HG02870 (cell line): ENCODE measurements around the gene ZNF407.

Experiments used
- ATAC-seq: cut with Tn5 transposase; IDR thresholded peaks from one replicate; pipeline ENCODE4 v1.9.1; 2021; ENCODE audit warnings: mild to moderate bottlenecking, moderate library complexity; ENCODE audit not compliant: unreplicated experiment

The ZNF407 gene

DNA sequence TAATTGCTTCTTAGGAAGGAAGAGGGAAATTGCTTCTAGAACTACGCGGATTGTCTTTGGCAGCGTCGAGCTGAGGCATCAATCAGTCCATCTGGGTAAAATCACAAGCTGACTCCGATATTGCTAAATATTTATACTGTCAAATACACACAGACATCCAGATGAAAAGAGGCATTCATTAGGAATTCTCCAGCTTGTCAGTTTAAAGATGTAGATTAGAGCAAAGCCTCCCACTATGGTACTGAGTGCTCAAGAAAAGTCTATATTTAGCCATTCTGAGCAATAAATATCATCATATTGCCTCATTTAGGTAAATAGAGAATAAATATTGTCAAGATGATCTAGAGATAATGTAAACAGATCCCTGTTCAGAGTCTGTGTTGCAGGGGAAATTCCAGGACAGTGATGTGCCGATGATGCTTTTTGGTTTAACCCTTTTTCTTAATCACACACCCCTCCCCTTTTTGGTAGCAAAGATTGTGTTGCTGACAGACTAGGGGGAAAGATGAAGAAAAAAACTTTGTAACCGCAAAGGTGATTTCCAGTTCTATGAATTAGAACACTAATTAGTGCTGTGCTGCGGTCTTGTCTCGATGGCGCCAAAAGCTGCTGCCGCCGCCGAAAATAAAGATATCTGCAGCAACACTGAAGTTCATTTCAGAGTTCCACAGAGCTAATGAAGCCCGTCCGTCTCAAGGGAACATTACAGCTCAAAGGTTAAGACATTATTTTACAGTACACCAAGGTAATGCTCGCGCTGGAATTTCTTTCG, 439.4 kb downstream of the ZNF407 start:
- ATAC-seq: no peak

- no peak for ATAC-seq
These were observed 440.0 kb downstream of the ZNF407 start for GRCh38 chr18:75037689-75037955.

- no peak for ATAC-seq
These were observed 443.9 kb downstream of the ZNF407 start for GRCh38 chr18:75041586-75041985.

- ATAC-seq: no peak
These were observed 445.8 kb downstream of the ZNF407 start for GRCh38 chr18:75043478-75043877.

DNA sequence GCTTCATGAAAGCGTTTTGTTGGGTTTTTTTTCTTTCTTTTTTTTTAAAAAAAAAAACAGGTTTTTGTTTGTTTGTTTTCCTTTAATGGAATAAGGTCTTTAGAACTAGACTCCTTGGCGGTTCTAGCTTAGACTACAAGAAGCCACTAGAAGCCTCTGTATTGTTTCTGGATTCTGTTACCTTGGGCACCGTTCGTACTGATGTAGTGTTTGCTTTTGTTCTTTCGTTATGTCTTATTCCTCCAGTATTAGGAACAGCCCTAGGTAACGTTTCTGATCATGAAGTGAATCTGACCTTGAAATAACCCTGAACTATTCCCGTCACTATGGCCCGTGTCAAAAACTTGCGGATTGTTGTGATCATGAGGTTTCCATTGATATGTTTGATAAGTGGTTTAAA, 446.6 kb downstream of the ZNF407 start:
- no peak for ATAC-seq

DNA sequence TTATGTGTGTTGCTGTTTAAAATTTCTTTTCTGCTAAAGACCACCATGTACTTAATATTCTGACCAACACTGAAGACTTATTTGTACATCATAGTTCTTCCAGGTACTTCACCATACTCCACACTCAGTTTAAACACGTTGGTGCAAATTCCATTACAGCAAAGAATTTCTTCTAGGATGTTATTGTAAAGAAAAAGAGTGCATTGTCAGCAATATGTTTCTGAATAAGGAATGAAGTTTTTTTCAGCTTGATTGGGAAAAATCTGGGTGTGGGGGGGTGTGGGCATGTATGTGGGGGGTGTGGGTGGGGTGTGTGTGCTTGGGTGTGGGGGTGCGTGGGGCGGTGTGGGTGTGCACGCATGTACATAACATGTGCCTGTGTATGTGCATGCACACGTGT, 447.1 kb downstream of the ZNF407 start:
- no peak for ATAC-seq

- no peak for ATAC-seq
These were observed 447.6 kb downstream of the ZNF407 start for GRCh38 chr18:75045272-75045671.

DNA sequence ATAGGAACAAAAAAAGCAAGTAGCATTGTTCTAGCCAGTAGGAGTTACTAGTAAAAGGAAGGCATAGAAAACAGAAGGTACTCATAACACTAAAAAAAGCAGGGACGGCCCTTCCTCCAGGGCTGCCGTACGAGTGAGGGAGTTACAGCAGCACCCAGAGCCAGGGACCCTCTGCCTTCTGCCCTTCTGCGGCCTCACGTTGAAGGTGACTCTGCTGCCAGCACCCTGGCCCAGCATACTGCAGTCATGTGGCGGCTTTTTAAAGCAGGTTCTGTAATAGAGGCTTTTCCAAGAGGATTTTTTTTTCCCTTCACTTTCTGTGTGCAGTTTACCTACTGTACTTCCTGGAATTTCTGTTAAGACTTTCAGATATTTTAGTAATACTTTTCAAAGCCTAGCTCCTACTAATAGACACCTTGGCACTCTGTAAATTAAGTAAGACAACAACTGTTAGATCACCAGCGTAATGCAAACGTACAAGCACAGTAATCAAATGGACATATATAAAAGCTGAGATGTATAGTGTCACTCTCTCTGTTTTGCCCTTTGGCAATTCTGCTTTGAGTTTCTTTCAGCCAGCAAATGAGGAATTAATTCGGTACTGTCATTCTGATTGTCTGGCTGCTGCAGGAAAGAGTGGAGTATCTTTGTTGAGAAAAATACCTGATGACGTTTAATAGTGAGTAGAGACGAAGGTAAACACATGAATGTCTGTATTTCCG, 449.7 kb downstream of the ZNF407 start:
- no peak for ATAC-seq

DNA sequence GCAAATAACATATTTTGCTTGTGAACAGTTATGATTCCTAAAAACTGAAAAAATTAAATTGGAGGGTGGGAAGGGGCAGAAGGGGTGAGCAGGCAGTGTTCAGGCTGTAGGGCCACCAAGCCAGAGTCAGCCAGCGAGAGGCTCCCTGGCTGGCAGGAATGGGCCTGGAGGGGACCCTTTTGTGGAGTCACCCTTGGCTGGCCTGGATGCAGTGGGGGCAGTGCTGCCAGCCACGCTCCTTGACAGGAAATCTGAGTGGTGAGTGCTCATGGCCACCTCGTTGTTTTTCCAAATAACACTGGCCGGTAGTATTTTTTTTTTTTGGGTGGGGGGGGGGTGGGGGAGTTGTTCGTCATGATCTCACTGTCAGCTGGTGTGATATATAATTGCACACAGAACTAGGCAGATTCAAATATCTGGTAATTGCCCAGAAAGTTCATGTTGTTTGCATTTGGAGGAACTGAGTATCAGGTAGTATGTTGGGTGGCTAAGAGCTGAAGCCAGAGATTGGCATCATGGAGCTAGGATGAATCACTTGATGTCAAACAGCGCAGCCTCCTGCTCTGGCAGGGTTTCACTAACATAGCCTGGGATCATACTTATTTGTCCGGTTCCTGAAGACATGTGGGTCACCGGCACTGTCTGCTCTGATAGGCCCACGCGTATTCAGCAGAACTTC, 451.2 kb downstream of the ZNF407 start:
- no peak for ATAC-seq

DNA sequence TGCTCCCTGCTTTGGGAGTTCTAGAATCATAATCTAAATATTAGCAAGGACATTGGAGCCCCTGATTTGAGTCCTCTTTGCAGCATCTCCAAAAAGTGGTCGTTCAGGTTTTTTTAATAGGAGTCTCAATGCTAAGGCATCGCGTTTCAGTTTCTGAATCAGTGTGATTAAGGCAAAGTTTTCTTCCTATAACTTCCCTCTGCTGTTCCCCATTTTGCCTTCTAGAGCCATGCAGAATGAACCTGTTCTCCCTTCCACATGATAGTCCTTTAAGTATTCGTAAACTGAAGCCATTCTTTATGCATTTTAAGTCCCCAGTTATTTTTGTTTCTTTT, 451.8 kb downstream of the ZNF407 start:
- no peak for ATAC-seq

GRCh38 chr18:75051757-75052156, 454.1 kb downstream of the ZNF407 start:
- no peak for ATAC-seq

GRCh38 chr18:75052475-75052874, 454.8 kb downstream of the ZNF407 start:
- ATAC-seq: no peak

DNA sequence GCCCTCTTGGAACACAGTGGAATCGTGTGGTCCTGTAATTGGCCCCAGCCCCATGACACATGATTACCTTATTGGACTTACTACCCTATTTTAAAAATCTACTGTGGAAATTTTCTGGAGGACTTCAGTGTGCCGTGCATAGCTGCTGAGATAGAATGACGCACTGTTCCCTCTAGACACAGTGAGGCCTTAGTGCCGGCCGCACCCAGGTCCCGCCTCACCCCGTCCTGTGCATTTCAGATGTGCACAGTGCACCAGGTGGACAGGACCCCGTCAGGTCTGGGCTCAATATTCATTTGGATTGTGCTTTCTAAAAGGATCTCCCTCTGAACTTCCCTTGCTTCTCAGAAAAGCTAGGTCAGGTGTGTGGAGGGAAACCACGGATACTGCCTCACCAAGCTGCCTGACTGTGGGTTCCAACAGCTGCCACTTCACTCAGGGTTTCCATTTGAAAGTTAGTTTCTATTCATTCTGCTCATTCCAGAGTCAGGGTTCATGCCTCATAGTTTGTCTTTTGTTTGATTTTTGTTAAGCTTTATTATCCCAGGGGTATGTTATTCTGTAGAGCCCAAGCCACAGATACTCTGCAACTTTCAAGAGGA, 455.5 kb downstream of the ZNF407 start:
- ATAC-seq: no peak

- no peak for ATAC-seq
These were observed 456.4 kb downstream of the ZNF407 start for GRCh38 chr18:75054046-75054445.

GRCh38 chr18:75054611-75055010, 456.9 kb downstream of the ZNF407 start:
- ATAC-seq: no peak

DNA sequence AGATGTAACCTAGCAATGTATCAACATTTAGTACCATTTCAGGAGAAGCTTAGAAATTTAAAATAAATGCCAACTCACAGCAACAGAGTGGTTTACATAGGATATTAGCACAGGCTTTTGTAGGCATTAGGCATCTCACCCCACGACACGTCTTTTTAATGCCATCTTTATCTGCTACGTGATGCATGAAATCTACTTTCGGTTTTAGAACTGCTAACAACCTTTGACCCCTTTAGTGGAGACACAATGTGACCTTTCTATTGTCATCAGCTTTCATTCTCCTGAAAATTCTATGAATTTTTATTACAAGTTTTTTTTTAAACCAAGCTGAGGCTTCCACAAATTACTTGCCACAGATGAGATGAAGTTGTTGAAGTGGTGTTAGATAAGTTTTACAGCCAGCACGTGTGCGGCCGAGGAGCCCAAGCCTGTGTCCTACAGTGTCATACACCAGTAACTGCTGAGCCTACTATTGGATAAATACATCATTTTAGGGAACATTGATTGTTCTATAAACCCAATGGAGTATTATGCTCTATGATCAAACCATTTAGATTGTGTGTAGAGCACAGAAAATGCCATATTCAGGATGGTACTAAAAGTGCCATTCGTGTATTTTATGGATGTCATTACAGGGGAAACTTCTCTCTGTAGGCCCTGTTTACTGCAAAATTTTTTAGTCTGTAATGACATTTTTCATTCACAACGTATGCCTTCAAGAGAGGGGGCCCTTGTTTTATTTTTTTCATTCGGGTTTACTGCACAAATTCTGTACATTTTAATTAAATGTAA, 459.7 kb downstream of the ZNF407 start:
- ATAC-seq: no peak

- no peak for ATAC-seq
These were observed 462.5 kb downstream of the ZNF407 start for GRCh38 chr18:75060185-75060584.

DNA sequence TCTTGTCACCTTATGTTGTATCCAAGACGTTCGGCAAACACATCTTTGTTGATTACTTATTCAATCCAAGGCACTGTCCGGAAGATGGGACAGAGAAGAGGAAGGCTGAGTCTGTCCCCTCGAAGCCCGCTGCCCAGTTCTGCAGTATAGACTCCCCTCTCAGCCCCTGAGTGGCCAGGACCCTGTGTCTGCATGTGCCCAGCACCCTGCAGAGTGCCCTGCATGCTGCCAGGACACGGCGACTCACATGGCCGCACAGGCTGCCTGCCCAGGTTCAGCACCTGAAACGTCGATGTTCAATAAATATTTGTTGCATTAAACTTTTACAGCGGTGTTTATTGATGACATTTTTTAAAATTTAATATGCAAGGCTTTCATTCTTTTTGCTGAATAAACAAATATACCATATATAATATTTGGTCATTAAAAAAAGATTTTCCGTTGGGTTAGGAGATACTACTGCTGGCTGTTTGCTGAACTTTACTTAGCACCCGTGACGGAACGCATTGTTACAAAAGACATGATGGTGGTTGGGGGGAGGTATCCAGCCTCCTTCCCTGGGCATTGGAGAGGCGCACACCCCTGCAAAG, 464.7 kb downstream of the ZNF407 start:
- no peak for ATAC-seq

DNA sequence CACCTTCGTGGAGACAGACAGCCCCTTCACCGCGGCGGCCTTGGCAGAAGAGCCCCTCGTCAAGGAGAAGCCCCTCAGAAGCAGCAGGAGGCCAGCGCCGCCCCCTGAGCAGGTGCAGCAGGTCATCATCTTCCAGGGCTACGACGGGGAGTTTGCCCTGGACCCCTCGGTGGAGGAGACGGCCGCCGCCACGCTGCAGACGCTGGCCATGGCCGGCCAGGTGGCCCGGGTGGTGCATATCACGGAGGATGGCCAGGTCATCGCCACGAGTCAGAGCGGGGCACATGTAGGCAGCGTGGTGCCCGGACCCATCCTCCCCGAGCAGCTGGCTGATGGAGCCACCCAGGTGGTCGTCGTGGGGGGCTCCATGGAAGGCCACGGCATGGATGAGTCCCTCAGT, 465.5 kb downstream of the ZNF407 start:
- ATAC-seq: no peak

- ATAC-seq: no peak
These were observed 466.2 kb downstream of the ZNF407 start for GRCh38 chr18:75063615-75064512.
